IMR-90 (cell line): ENCODE data around the gene SLC25A34. TPM values are rescaled to one million over a fixed set of nuclear protein-coding genes. Genes with fewer than 3 reads are reported as not detected.

Experiments
- ATAC-seq: fragments of 200-7000 bp; cut with Tn5 transposase; 2 replicates; pipeline ENCODE4 v1.9.1; 2020; ENCODE audit warnings: low read depth, mild to moderate bottlenecking, moderate library complexity
- BruUV-seq: library from RNA; stranded (reverse); fragments of 400-500 nt; replicated peaks from 2 replicates; lab custom pipeline; 2021; lab: Mats Ljungman, UMichigan
- CTCF ChIA-PET: fragments of 300-600 bp; formaldehyde crosslinking; extraction: SDS; loops from one replicate; lab custom pipeline; 2021; ENCODE audit warnings: antibody characterized with exemption; lab: Yijun Ruan, JAX
- POLR2A ChIA-PET: fragments of 300-600 bp; sonication (Branson Sonifier 250); formaldehyde crosslinking; loops from one replicate; lab custom pipeline; 2022; ENCODE audit warnings: antibody characterized with exemption; ENCODE audit not compliant: unreplicated experiment; lab: Charles Lee
- DNase-seq: peaks from one replicate; pipeline ENCODE4 v3.0.0; 2013
- H2AFZ ChIP-seq: replicated peaks from 2 replicates; pipeline ENCODE3; 2013; ENCODE audit warnings: low read length, mild to moderate bottlenecking; ENCODE audit not compliant: poor library complexity
- H2AK5ac ChIP-seq: 2 replicates; pipeline ENCODE4 v1.6.1; 2013; ENCODE audit warnings: low read depth, low read length, inconsistent platforms
- H2AK9ac ChIP-seq: replicated peaks from 2 replicates; pipeline ENCODE3; 2013; ENCODE audit warnings: mild to moderate bottlenecking, low read depth, low read length, moderate library complexity; ENCODE audit not compliant: poor library complexity
- H2BK120ac ChIP-seq: 2 replicates; pipeline ENCODE4 v1.6.1; 2013; ENCODE audit warnings: low read depth, low read length, inconsistent platforms
- H2BK15ac ChIP-seq: 3 replicates; pipeline ENCODE4 v1.6.1; 2013; ENCODE audit warnings: low read depth, low read length, inconsistent platforms
- H2BK20ac ChIP-seq: 2 replicates; pipeline ENCODE4 v1.6.1; 2013; ENCODE audit warnings: low read depth, mild to moderate bottlenecking, inconsistent platforms, low read length, moderate library complexity
- H2BK5ac ChIP-seq: 2 replicates; pipeline ENCODE4 v1.6.1; 2013; ENCODE audit warnings: mild to moderate bottlenecking, low read depth, low read length, inconsistent platforms; ENCODE audit not compliant: poor library complexity, severe bottlenecking
- H3K14ac ChIP-seq: replicated peaks from 2 replicates; pipeline ENCODE4 v1.6.1; 2013; ENCODE audit warnings: low read depth, low read length, inconsistent platforms
- H3K18ac ChIP-seq: 2 replicates; pipeline ENCODE4 v1.6.1; 2013; ENCODE audit warnings: low read depth, low read length, control low read depth
- H3K23ac ChIP-seq: 2 replicates; pipeline ENCODE4 v1.6.1; 2013; ENCODE audit warnings: low read depth, low read length, inconsistent platforms
- H3K27ac ChIP-seq: 2 replicates; pipeline ENCODE4 v1.5.1; 2013; ENCODE audit warnings: mild to moderate bottlenecking, control low read depth, low read length; ENCODE audit not compliant: insufficient read depth
- H3K27me3 ChIP-seq: 2 replicates; pipeline ENCODE4 v1.6.1; 2013; ENCODE audit warnings: low read length; ENCODE audit not compliant: control insufficient read depth, insufficient read depth
- H3K36me3 ChIP-seq: 2 replicates; pipeline ENCODE4 v1.6.1; 2013; ENCODE audit warnings: low read length, mixed read lengths; ENCODE audit not compliant: control insufficient read depth, insufficient read depth
- H3K4ac ChIP-seq: 2 replicates; pipeline ENCODE4 v1.6.1; 2013; ENCODE audit warnings: low read depth, low read length, inconsistent platforms
- H3K4me1 ChIP-seq: 2 replicates; pipeline ENCODE4 v1.6.1; 2013; ENCODE audit warnings: low read length, mixed read lengths; ENCODE audit not compliant: control insufficient read depth, insufficient read depth
- H3K4me2 ChIP-seq: 2 replicates; pipeline ENCODE4 v1.6.1; 2013; ENCODE audit warnings: low read depth, mild to moderate bottlenecking, control low read depth, low read length, moderate library complexity
- H3K4me3 ChIP-seq: 2 replicates; pipeline ENCODE4 v1.5.1; 2013; ENCODE audit warnings: low read depth, mild to moderate bottlenecking, control low read depth, low read length, moderate library complexity; ENCODE audit not compliant: insufficient read depth
- H3K56ac ChIP-seq: 2 replicates; pipeline ENCODE4 v1.6.1; 2013; ENCODE audit warnings: low read length, inconsistent platforms; ENCODE audit not compliant: insufficient read depth; ENCODE audit errors: extremely low read depth
- H3K79me1 ChIP-seq, 2 experiments: 2 replicates each; pipeline ENCODE4 v1.6.1; 2013; ENCODE audit warnings: low read length in 2 of 2, inconsistent platforms in 1 of 2, low read depth in 1 of 2
- H3K9ac ChIP-seq: 2 replicates; pipeline ENCODE4 v1.6.1; 2013; ENCODE audit warnings: low read depth, low read length, control low read depth
- H3K9me1 ChIP-seq: 2 replicates; pipeline ENCODE4 v1.6.1; 2013; ENCODE audit warnings: low read length, inconsistent platforms; ENCODE audit not compliant: insufficient read depth
- H3K9me3 ChIP-seq: 2 replicates; pipeline ENCODE4 v1.6.1; 2013; ENCODE audit warnings: low read length; ENCODE audit not compliant: control insufficient read depth, insufficient read depth
- H4K20me1 ChIP-seq: 2 replicates; pipeline ENCODE4 v1.6.1; 2013; ENCODE audit warnings: low read length, inconsistent platforms; ENCODE audit not compliant: insufficient read depth
- H4K5ac ChIP-seq: 2 replicates; pipeline ENCODE4 v1.6.1; 2013; ENCODE audit warnings: mild to moderate bottlenecking, low read depth, low read length, control low read depth
- H4K8ac ChIP-seq, 2 experiments: 2 replicates each; pipeline ENCODE4 v1.6.1; 2013; ENCODE audit warnings: low read depth in 2 of 2, low read length in 2 of 2, control low read depth in 1 of 2, inconsistent platforms in 1 of 2
- H4K91ac ChIP-seq: 2 replicates; pipeline ENCODE4 v1.6.1; 2013; ENCODE audit warnings: low read depth, low read length, inconsistent platforms; ENCODE audit not compliant: insufficient read depth
- BHLHE40 ChIP-seq: fragments of 150-350 bp; IDR thresholded peaks from 2 replicates; pipeline ENCODE4 v1.6.1; 2016; ENCODE audit warnings: mild to moderate bottlenecking, low read depth, low read length
- CEBPB ChIP-seq: IDR thresholded peaks from 2 replicates; pipeline ENCODE4 v1.6.1; 2012; ENCODE audit warnings: low read depth, low read length, improper control_type of control experiment
- CHD1 ChIP-seq: IDR thresholded peaks from 2 replicates; pipeline ENCODE4 v1.6.1; 2012; ENCODE audit warnings: low read depth, low read length, improper control_type of control experiment
- CTCF ChIP-seq: conservative IDR thresholded peaks from 2 replicates; pipeline ENCODE4 v1.5.1; 2012; ENCODE audit warnings: mild to moderate bottlenecking, low read depth, low read length, improper control_type of control experiment
- ELK1 ChIP-seq: fragments of 150-350 bp; IDR thresholded peaks from 2 replicates; pipeline ENCODE4 v1.6.1; 2016; ENCODE audit warnings: low read depth, mild to moderate bottlenecking, low read length, moderate library complexity, borderline replicate concordance
- FOS ChIP-seq: fragments of 150-350 bp; IDR thresholded peaks from 2 replicates; pipeline ENCODE4 v1.6.1; 2016; ENCODE audit warnings: low read depth, low read length
- MAFK ChIP-seq: IDR thresholded peaks from 2 replicates; pipeline ENCODE4 v1.6.1; 2012; ENCODE audit warnings: low read depth, low read length, improper control_type of control experiment
- MAZ ChIP-seq: IDR thresholded peaks from 2 replicates; pipeline ENCODE4 v1.6.1; 2012; ENCODE audit warnings: low read depth, mild to moderate bottlenecking, low read length, improper control_type of control experiment, moderate library complexity, borderline replicate concordance
- MXI1 ChIP-seq: IDR thresholded peaks from 2 replicates; pipeline ENCODE4 v1.6.1; 2012; ENCODE audit warnings: low read depth, mild to moderate bottlenecking, low read length, moderate library complexity, borderline replicate concordance
- NFE2L2 ChIP-seq: fragments of 150-350 bp; IDR thresholded peaks from 2 replicates; pipeline ENCODE4 v1.6.1; 2016; ENCODE audit warnings: low read depth, mild to moderate bottlenecking, low read length
- POLR2A ChIP-seq: IDR thresholded peaks from 2 replicates; pipeline ENCODE4 v1.6.1; 2012; ENCODE audit warnings: mild to moderate bottlenecking, low read depth, low read length
- RAD21 ChIP-seq: IDR thresholded peaks from 2 replicates; pipeline ENCODE4 v1.6.1; 2012; ENCODE audit warnings: low read length, improper control_type of control experiment
- RCOR1 ChIP-seq: IDR thresholded peaks from 2 replicates; pipeline ENCODE4 v1.6.1; 2012; ENCODE audit warnings: mild to moderate bottlenecking, low read length, improper control_type of control experiment; ENCODE audit not compliant: insufficient replicate concordance
- RFX5 ChIP-seq: IDR thresholded peaks from 2 replicates; pipeline ENCODE4 v1.8.0; 2012; ENCODE audit warnings: low read depth, mild to moderate bottlenecking, low read length, moderate library complexity
- SMC3 ChIP-seq: fragments of 150-350 bp; IDR thresholded peaks from 2 replicates; pipeline ENCODE4 v1.6.1; 2016; ENCODE audit warnings: low read depth, mild to moderate bottlenecking, antibody characterized with exemption, low read length, moderate library complexity
- USF2 ChIP-seq: fragments of 150-350 bp; IDR thresholded peaks from 2 replicates; pipeline ENCODE4 v1.6.1; 2017; ENCODE audit warnings: mild to moderate bottlenecking, antibody characterized with exemption, low read length, low read depth
- WGBS, 2 experiments: methylation state at CpG; one replicate each; pipeline versions ENCODE4 v1.1.5 to v1.1.7; 2013; ENCODE audit warnings: missing lambda C conversion rate in 2 of 2; ENCODE audit not compliant: insufficient read length in 1 of 2; ENCODE audit errors: extremely low coverage in 2 of 2; 5-methylcytosine and 5-hydroxymethylcytosine counted together
- dilution Hi-C: fragments of 300-500 bp; cut with HindIII; formaldehyde crosslinking; loops from one replicate; pipeline ENCODE4 v1.14.3; 2018; ENCODE audit warnings: low sequenced_read_pairs; ENCODE audit not compliant: unreplicated experiment
- in situ Hi-C: fragments of 300-500 bp; cut with MboI; formaldehyde crosslinking; loops from 3 replicates; pipeline ENCODE4 v1.14.3; 2019; ENCODE audit warnings: low sequenced_read_pairs, inconsistent platforms, mixed read lengths
- intact Hi-C: fragments of 100-400 bp; cut with micrococcal nuclease; formaldehyde crosslinking; loops from 2 replicates; pipeline ENCODE4 v1.10.0; 2022
- polyA plus RNA-seq, 3 experiments: library from polyadenylated mRNA; depleted of rRNA; stranded (reverse); fragments of >200 nt; gene quantifications; 2 replicates each; pipeline ENCODE4 v1.2.3, GENCODE V29; 2012; ENCODE audit warnings: low replicate concordance in 1 of 3
- total RNA-seq: library from RNA; depleted of rRNA; stranded (reverse); fragments of >200 nt; gene quantifications from 2 replicates; pipeline ENCODE4 v1.2.3, GENCODE V29; 2012

Gene SLC25A34
- total and polyA plus RNA-seq, 2 of the 4 experiments (the other 2 are of a cell fraction) = under 0.01 to 0.72 TPM

- ChIA-PET CTCF (no interaction called here), POLR2A (no interaction called here)
- Histone ChIP-seq H3K36me3 (peaks cover 80% of the 10 kb centered on the region), H3K27ac (no peak overlapping the region), H4K8ac (no peak overlapping the region), H4K91ac (no peak overlapping the region), H2AK5ac (no peak overlapping the region), H2AK9ac (no peak overlapping the region), H3K14ac (no peak overlapping the region), H3K18ac (no peak overlapping the region), H4K5ac (no peak overlapping the region), H3K56ac (no peak overlapping the region), H2BK120ac (no peak overlapping the region), H3K79me1 (peaks cover 3% of the 10 kb centered on the region in 2 experiments; a peak in 2 of 4 replicates), H3K23ac (no peak overlapping the region), H2AFZ (no peak overlapping the region), H3K9me1 (no peaks in the 10 kb centered on the region), H3K4ac (no peak overlapping the region), H3K4me2 (no peak overlapping the region), H4K20me1 (no peaks in the 10 kb centered on the region), H3K4me1 (no peaks in the 10 kb centered on the region), H2BK5ac (no peak overlapping the region), H2BK20ac (no peak overlapping the region), H2BK15ac (no peak overlapping the region), H3K27me3 (no peaks in the 10 kb centered on the region), H3K9me3 (no peaks in the 10 kb centered on the region), H3K4me3 (no peak overlapping the region), H3K9ac (no peak overlapping the region)
- ATAC-seq = no peak
- WGBS, 2 experiments = 89% methylated on average over 13 of the region's 23 CpGs; no CpG with 5 or more reads in 1 of the 2 experiments
- in situ Hi-C loops (no loop called here), dilution Hi-C loops (no loop called here), intact Hi-C loops (no loop called here)
- no TSS peak for BruUV-seq
- no peak for TF ChIP-seq POLR2A
- TF ChIP-seq MAFK = no peak
- TF ChIP-seq FOS = no peak
- no peak for TF ChIP-seq MAZ
- no peak for TF ChIP-seq CEBPB
- TF ChIP-seq BHLHE40 = no peak
- TF ChIP-seq NFE2L2 = no peak
- no peak for TF ChIP-seq MXI1
- no peak for TF ChIP-seq SMC3
- TF ChIP-seq USF2 = no peak
- TF ChIP-seq ELK1 = no peak
- TF ChIP-seq RAD21 = no peak
- TF ChIP-seq CTCF = no peak
- no peak for TF ChIP-seq CHD1
- TF ChIP-seq RCOR1 = no peak
- TF ChIP-seq RFX5 = no peak
- no peak for DNase-seq
Observed at GRCh38 chr1:15727866-15728534, 8.1 kb upstream of the SLC25A34 start.
